ENCODE results near the gene RNF14. TPM values are rescaled to one million over a fixed set of nuclear protein-coding genes. Genes with fewer than 3 reads are reported as not detected.

The RNF14 gene
- total RNA-seq, 1 experiment from 2014 or later = 20.1 TPM

DNA sequence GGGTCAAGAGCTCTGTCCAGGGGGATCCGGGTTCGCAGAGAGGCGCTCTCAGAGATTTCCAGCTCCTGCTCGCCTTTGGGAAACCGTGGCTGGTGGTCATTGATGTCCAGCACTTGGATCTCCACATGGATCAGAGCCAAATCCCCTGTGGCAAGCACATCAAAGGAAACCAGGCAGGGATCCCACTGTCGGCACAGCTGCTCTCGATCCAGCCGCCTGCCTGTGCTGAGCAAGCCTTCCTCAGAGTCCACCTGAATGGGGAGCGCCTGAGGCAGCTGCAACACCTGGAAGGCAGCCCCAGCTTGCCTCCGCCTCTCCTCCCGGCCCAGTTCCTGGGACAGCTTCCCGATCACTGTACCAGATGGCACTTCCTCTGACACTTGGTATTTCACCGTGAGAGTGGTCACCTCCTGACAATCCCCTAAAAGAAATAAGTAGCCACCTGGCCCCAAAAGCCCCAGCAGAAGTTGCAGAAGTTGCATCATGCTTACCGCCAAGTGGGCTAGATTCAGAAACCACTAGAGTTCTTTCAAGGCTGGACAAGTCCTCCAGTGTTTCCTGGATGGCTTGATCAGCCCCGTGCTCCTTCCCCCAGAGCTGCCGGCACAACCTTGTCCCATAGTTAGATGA is 11.4 kb upstream of the RNF14 start:
- H2BK5ac ChIP-seq (ENCODE audit: insufficient read length, low read length) = no peak overlapping the region
- H3K79me1 ChIP-seq (ENCODE audit: insufficient read depth, low read depth, low read length, poor library complexity, severe bottlenecking) = no peaks in the 10 kb centered on the region
- Mint-ChIP-seq H3K27me3 (ENCODE audit: low read depth) (peaks cover 2% of the 10 kb centered on the region; the same call in 1 of the 2 replicates), H3K4me3 (0 out of 5 replicates have a peak overlapping the region, but pooled peaks of 1 of the 2 experiments have one; percentile 8), H3K4me1 (peaks cover 16 to 25% of the 10 kb centered on the region in 2 experiments), H3K9me3 (no peaks in the 10 kb centered on the region), H3K27ac (no peak overlapping the region), H3K36me3 (ENCODE audit: insufficient read depth in 1 of 3, low read depth in 3 of 3) (no peaks in the 10 kb centered on the region)
- H2AFZ ChIP-seq (ENCODE audit: low read length) = no peak overlapping the region
- TF ChIP-seq, protein P1, sequence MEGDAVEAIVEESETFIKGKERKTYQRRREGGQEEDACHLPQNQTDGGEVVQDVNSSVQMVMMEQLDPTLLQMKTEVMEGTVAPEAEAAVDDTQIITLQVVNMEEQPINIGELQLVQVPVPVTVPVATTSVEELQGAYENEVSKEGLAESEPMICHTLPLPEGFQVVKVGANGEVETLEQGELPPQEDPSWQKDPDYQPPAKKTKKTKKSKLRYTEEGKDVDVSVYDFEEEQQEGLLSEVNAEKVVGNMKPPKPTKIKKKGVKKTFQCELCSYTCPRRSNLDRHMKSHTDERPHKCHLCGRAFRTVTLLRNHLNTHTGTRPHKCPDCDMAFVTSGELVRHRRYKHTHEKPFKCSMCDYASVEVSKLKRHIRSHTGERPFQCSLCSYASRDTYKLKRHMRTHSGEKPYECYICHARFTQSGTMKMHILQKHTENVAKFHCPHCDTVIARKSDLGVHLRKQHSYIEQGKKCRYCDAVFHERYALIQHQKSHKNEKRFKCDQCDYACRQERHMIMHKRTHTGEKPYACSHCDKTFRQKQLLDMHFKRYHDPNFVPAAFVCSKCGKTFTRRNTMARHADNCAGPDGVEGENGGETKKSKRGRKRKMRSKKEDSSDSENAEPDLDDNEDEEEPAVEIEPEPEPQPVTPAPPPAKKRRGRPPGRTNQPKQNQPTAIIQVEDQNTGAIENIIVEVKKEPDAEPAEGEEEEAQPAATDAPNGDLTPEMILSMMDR (conservative IDR thresholded peaks at IDR 0.05) = no peak
- H3K23ac ChIP-seq (ENCODE audit: insufficient read length, low read depth, low read length) = no peak overlapping the region
- no peaks in the 10 kb centered on the region for H3K9me3 ChIP-seq (ENCODE audit: control insufficient read depth, low read depth, low read length)
- H3K18ac ChIP-seq (ENCODE audit: insufficient read length, low read depth, low read length) = no peak overlapping the region
- no peak overlapping the region for H3K9ac ChIP-seq (ENCODE audit: extremely low read depth, insufficient read length, low read length)
- H3K14ac ChIP-seq (ENCODE audit: insufficient read depth, low read length) = no peak overlapping the region
- H3K79me2 ChIP-seq (ENCODE audit: insufficient read depth, low read length) = no peaks in the 10 kb centered on the region
- H3K4me1 ChIP-seq (ENCODE audit: insufficient read depth, low read length) = no peaks in the 10 kb centered on the region; the same call in 1 of the 2 replicates
- no peak overlapping the region for H2AK5ac ChIP-seq (ENCODE audit: insufficient read length, low read length)
- no peak overlapping the region for H3K4me2 ChIP-seq (ENCODE audit: insufficient read depth, insufficient read length, low read length)
- H3K56ac ChIP-seq (ENCODE audit: insufficient read length, low read depth, low read length) = no peak overlapping the region
- no peak overlapping the region for H2BK12ac ChIP-seq (ENCODE audit: insufficient read length, low read depth, low read length)
- no CpG with 5 or more reads among the region's 16 CpGs for WGBS (ENCODE audit: extremely low coverage, insufficient read length, low lambda C conversion rate)
- H2BK15ac ChIP-seq (ENCODE audit: low read depth, low read length) = no peak overlapping the region
- no peak overlapping the region for H2BK20ac ChIP-seq (ENCODE audit: low read depth, low read length, poor library complexity, severe bottlenecking)
- H3K23me2 ChIP-seq (ENCODE audit: insufficient read length, low read depth, low read length, poor library complexity, severe bottlenecking) = no peaks in the 10 kb centered on the region
- H4K8ac ChIP-seq (replicated peaks; ENCODE audit: insufficient read length, low read depth, low read length) = no peak overlapping the region
- no peak for DNase-seq
- no peak overlapping the region for H4K91ac ChIP-seq (ENCODE audit: insufficient read length, low read depth, low read length)
- H2BK120ac ChIP-seq (ENCODE audit: low read depth, low read length, poor library complexity, severe bottlenecking) = no peak overlapping the region
- H3K27me3 ChIP-seq (ENCODE audit: insufficient read depth, low read length) = no peaks in the 10 kb centered on the region
- H4K5ac ChIP-seq (ENCODE audit: insufficient read length, low read depth, low read length) = no peak overlapping the region
- no peak overlapping the region for H3T11ph ChIP-seq (ENCODE audit: low read length)
- no peak overlapping the region for H3K27ac ChIP-seq (ENCODE audit: insufficient read length, low read depth, low read length)
- no peaks in the 10 kb centered on the region for H4K20me1 ChIP-seq (ENCODE audit: control insufficient read depth, insufficient read depth, insufficient read length)
- H3K4ac ChIP-seq (ENCODE audit: low read depth, low read length) = no peak overlapping the region
